HL-60 (cell line): ENCODE results near the gene LAMA3.

Experiments
- DNase-seq, 2 experiments: peaks; one replicate each; pipeline ENCODE4 v3.0.0-alpha.2; 2010 to 2020; ENCODE audit warnings: low read depth in 1 of 2, low spot score in 1 of 2
- H3K27ac ChIP-seq: fragments of 250-450 bp; sonication (Bioruptor Pico); replicated peaks from 2 replicates; pipeline ENCODE4 v1.5.1; 2020; ENCODE audit warnings: mild to moderate bottlenecking, moderate library complexity
- H3K27me3 ChIP-seq: fragments of 250-450 bp; sonication (Bioruptor Pico); 2 replicates; pipeline ENCODE4 v1.5.1; 2021; ENCODE audit warnings: mild to moderate bottlenecking, moderate library complexity; ENCODE audit not compliant: insufficient read depth, poor library complexity, severe bottlenecking
- H3K4me3 ChIP-seq: replicated peaks from 2 replicates; pipeline ENCODE4 v1.5.1; 2011; ENCODE audit warnings: mild to moderate bottlenecking, control low read depth, low read length; ENCODE audit not compliant: insufficient read depth
- CTCF ChIP-seq: IDR thresholded peaks from one replicate; pipeline ENCODE4 v1.5.1; 2011; ENCODE audit warnings: low read length, control low read depth, inconsistent platforms; ENCODE audit not compliant: insufficient read depth
- GABPA ChIP-seq: IDR thresholded peaks from 2 replicates; pipeline ENCODE4 v1.6.1; 2012; ENCODE audit warnings: low read depth
- POLR2AphosphoS5 ChIP-seq: IDR thresholded peaks from 2 replicates; pipeline ENCODE4 v1.6.1; 2012; ENCODE audit warnings: low read depth
- REST ChIP-seq: IDR thresholded peaks from 2 replicates; pipeline ENCODE4 v1.6.1; 2012; ENCODE audit warnings: low read depth; ENCODE audit not compliant: insufficient replicate concordance
- SPI1 ChIP-seq: IDR thresholded peaks from 2 replicates; pipeline ENCODE4 v1.6.1; 2012; ENCODE audit warnings: low read depth, mild to moderate bottlenecking, borderline replicate concordance

LAMA3 gene

GRCh38 chr18:23897733-23898132, 208.5 kb downstream of the LAMA3 start:
- Histone ChIP-seq H3K4me3 (no peak overlapping the region), H3K27ac (no peak overlapping the region), H3K27me3 (peaks cover 4% of the 10 kb centered on the region)
- no peak for DNase-seq
- TF ChIP-seq SPI1 (no peak), POLR2AphosphoS5 (no peak), CTCF (no peak), GABPA (no peak), REST (no peak)

GRCh38 chr18:23900994-23901393, 211.7 kb downstream of the LAMA3 start:
- H3K27me3 ChIP-seq: peaks cover 4% of the 10 kb centered on the region
- no peak overlapping the region for H3K27ac ChIP-seq
- TF ChIP-seq REST (no peak), GABPA (no peak), SPI1 (no peak)
- no peak for DNase-seq
- no peak overlapping the region for H3K4me3 ChIP-seq

GRCh38 chr18:23902396-23902795, 213.1 kb downstream of the LAMA3 start:
- no peak for DNase-seq
- TF ChIP-seq POLR2AphosphoS5 (no peak), REST (no peak), CTCF (no peak), SPI1 (no peak), GABPA (no peak)
- H3K27me3 ChIP-seq: peaks cover 4% of the 10 kb centered on the region
- H3K27ac ChIP-seq: no peak overlapping the region
- H3K4me3 ChIP-seq: no peak overlapping the region

- H3K27ac ChIP-seq: no peak overlapping the region
- peaks cover 4% of the 10 kb centered on the region for H3K27me3 ChIP-seq
- no peak for TF ChIP-seq POLR2AphosphoS5
- no peak for TF ChIP-seq GABPA
- no peak for TF ChIP-seq CTCF
- no peak for TF ChIP-seq REST
- H3K4me3 ChIP-seq: no peak overlapping the region
- no peak for DNase-seq
These were observed 214.7 kb downstream of the LAMA3 start for GRCh38 chr18:23903971-23904370.
